ENCODE measurements around the gene ACAP1.

ACAP1 gene

DNA sequence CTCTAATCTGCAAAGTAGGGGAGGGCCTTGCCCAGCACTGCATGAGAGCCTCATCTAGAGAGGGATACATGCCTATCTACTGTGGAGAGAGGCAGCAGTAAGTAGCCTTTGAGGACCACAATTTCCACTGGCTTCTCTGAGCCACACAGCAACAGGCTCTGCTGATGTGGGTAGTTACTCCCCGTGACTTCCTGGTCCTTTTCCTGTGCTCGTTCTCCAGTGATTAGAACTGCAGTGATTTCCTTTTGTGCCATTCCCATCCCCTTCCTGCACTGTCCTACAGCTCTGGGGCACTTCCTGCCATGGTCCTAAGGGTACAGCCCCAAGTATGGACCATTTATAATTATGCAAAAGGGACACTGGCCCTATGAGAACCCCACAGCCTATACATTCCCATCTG is 55.0 kb downstream of the ACAP1 start:
- no peak for DNase-seq

DNA sequence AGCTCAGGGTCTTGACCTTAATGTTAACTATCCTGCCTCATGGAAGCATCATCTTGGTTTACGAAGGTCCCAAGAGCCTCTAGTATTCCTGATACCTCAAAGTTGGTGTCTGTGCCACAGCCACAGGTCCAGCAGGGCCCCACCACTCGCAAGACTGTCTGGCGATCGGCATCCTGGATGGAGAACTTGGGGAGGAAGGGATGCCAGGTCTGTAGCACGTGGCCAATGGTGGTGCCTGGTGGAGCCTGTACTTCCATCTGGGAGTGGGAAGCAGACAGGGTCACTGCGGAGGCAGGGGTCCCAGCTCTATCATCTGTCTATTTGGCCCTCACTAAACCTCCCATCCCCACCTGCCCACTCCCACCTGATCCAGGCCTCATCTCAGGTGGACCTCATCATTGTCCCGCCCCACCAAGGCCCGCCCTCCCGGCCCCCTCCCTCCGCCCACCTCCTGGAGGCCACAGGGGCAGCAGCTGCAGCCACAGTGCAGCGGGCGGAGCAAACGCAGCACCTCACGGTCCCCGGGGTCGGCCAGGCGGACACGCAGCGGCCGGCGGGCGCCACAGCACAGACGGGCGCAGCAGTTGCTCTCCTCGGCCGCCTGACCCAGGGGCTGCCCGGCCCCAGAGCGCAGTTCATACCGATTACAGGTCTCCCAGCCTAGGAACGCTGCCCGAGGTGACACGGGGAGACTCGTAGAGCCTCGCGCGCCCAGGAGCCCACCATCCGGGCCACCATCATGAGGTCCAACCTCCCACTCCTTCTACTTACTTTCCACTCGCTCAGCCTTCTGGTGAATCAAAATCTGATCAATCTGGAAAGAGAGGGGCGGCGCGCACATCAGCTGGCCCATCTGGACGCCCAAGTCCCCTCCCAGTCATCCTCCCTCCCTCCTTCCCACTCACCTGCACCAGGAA is 56.6 kb downstream of the ACAP1 start:
- DNase-seq, result no peak

DNA sequence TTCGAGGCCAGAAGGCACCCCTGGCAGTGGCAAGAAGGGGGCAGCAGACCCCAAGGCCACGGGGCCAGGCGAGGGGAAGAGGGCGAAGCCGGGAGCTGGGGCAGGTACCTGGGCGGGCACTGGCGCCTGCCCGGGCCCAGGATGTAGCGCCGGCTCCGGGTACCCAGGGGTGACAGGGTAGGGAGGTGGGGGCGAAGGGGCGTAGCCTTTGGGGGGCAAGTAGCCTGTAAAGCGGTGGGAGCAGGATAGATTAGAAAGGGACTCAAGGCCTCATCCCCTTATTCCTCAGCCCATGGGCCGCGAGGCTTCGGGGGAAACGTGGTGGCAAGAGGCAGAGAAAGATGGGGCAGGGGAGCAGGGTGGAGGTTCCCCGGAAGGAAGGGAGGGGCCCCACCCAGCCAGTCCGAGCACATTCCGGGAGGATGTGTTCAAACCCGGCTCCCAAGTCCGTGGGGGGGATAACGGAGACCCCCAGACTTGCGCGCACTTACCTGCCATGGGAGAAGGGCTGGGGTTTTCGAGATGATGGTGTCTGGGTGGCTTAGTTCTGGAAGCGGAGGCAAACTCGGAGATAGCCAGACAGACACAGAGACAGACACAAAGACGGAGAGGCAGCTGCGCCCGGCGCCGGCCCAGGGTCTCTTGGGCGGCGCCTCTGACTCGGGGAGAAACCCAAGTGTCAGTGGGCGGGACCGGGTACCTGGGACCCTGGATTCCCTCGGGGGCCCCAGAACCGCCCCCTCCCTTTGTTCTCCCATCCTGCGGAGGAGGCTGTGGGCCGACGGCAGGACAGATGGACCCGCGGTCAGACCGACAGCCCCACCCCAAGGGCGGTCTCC is 57.5 kb downstream of the ACAP1 start:
- DNase-seq, result peak; percentile 77

DNA sequence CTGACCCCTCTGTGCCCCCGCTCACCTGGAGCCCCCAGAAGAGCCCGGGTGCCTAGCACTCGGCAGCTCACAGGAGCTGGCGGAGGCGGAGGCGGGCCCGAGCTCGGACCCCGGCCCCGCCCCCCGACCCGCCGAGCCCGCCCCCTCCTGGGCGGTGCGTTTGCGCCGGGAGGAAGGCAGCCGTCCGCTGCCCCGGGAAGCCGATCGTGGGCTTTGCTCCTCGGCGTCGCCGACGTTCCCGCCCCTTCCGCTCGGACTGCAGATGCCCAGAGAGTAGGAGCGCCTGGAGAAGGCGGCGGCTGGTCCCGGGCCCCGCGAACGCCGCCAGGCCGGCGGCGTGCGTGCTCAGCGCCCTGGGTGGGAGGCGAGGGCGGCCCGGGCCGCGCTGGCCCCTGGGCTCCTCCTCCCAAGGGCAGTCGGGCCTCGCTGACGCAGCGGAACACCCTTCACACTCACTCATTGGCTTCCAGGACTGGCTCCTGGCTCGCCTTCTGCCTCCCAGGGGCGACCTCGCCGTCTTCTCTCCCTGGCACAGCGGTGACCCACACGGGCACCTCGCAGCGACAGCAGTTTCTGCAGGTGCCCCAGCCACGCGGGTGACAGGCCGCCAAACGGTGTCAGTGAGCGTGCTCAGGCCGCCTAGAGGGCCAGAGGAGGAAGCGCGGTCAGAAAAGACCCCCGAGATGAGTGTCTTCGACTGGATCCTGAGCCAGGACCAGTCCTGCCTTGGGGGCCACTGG is 58.3 kb downstream of the ACAP1 start, which contains the start of gene PLSCR3:
PLSCR3 (minus strand) TSS at position 74 of the 740 bp plus-strand sequence. CDS start 415 bp downstream, outside the sequence.
- DNase-seq, result peak; percentile 80

DNA sequence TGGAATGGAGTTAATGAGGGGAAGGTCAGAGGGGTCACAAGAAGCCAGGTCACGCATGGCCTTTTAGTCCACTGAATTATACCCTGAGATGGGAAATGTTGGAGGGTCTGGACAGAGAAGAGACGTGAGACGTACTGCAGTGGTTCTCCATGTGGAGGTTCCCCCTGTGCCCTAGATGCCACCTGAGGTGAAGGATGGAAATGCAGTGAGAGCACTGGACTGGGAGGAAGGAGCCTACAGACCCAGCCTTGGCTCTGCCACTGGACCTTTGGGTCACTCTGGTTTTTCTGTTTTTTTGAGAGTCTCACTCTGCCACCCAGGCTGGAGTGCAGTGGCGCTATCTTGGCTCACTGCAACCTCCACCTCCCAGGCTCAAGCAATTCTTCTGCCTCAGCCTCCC is 59.8 kb downstream of the ACAP1 start:
- no peak for DNase-seq

DNA sequence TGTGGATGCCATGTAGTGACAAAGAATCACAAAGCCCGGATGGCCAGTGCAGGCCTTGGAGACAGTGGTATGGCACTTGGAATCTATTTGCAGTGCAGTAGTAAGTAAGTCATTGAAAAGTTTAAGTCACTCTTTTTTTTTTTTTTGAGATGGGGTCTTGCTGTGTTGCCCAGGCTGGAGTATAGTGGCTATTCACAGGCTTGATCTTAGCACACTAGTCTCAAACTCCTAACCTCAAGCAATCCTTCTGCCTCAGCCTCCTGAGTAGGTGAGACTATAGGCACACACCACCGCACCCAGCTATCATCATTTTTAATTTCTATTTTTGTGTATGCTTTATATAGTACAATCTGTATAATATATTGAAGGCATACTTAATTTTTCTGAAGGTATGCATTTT is 62.3 kb downstream of the ACAP1 start:
- DNase-seq, result no peak

Data from NCI-H748 treated with DMSO at 0.1 percent for 48 hours (cell line).